ENCODE measurements around the gene SLC39A11. TPM values are rescaled to one million over a fixed set of nuclear protein-coding genes. Genes with fewer than 3 reads are reported as not detected.
A peak's percentile ranks its signal among the peaks of the same experiment; 100 is the strongest.
"Not testable (repeated sequence)": the region's sequence is repeated elsewhere in the genome, so short reads cannot be mapped to it uniquely, and the experiment has no call there.

Gene SLC39A11
- total and polyA plus RNA-seq, 8 donors, result 5.2 to 62.0 (median 12.9) TPM

DNA sequence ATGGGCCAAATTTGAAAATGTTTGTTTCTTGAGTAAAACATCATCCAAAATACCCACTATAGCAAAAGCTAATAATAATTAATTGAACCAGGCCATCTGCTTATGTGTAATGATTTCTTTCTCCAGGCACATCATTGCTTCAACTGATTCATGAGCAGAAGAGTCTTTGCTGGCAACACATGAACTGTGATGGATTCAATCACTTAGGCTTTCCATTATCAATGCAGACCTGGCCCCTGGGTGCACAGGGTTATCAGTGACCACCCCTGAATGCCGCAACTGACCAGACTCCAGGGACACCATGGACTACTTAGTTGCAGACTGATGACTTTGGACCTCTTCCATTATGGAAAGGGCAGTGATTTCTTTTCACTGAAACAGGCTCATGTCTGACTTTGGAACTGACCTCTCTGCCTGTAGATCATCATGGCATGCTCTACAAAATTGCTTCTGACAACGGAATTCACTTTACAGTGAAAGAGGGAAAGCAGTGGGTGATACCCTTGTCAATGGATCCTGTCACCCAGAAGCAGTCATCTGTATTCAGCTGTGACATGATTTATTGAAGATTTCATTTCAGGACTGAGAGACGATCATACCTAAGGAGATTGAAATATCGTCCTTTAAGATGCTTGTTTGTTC is 448.8 kb downstream of the SLC39A11 start:
- 71 to 83% (median 73%) methylated on average over 4 of the region's 4 CpGs for WGBS, 5 donors
- Histone ChIP-seq H3K27me3 (peaks cover 0 to 3% (median 0%) of the 10 kb centered on the region in 3 donors), H3K36me3 (peaks cover 0 to 30% (median 22%) of the 10 kb centered on the region in 4 donors), H3K4me1 (peaks cover 0 to 20% (median 11%) of the 10 kb centered on the region in 4 donors), H3K27ac (no peak overlapping the region), H3K4me3 (no peak overlapping the region), H3K9me3 (peaks cover 0 to 3% (median 0%) of the 10 kb centered on the region in 4 donors)
- no peak for TF ChIP-seq EP300 (IDR thresholded peaks at IDR 0.05)
- no peak for TF ChIP-seq CTCF (IDR thresholded peaks at IDR 0.05)
- no peak for TF ChIP-seq POLR2A (IDR thresholded peaks at IDR 0.05)
- no peak for TF ChIP-seq POLR2AphosphoS5 (IDR thresholded peaks at IDR 0.05)
- no peak for DNase-seq
- intact Hi-C loops (cut with DNase I; ENCODE audit: low total_unique reads), result no loop called here

GRCh38 chr17:72642720-72643119 is 449.8 kb downstream of the SLC39A11 start:
- Histone ChIP-seq H3K4me1 (peaks cover 0 to 20% (median 11%) of the 10 kb centered on the region in 4 donors), H3K9me3 (peaks cover 0 to 3% (median 0%) of the 10 kb centered on the region in 4 donors), H3K27me3 (peaks cover 0 to 3% (median 0%) of the 10 kb centered on the region in 3 donors), H3K27ac (no peak overlapping the region), H3K4me3 (no peak overlapping the region), H3K36me3 (peaks cover 0 to 23% (median 18%) of the 10 kb centered on the region in 4 donors)
- DNase-seq, result no peak
- intact Hi-C loops (cut with DNase I; ENCODE audit: low total_unique reads), result no loop called here
- WGBS, 5 donors, result 89 to 95% (median 89%) methylated on average over 7 of the region's 7 CpGs
- TF ChIP-seq POLR2A (IDR thresholded peaks at IDR 0.05), result no peak
- TF ChIP-seq POLR2AphosphoS5 (IDR thresholded peaks at IDR 0.05), result no peak
- TF ChIP-seq CTCF (IDR thresholded peaks at IDR 0.05), result no peak
- TF ChIP-seq EP300 (IDR thresholded peaks at IDR 0.05), result no peak

DNA sequence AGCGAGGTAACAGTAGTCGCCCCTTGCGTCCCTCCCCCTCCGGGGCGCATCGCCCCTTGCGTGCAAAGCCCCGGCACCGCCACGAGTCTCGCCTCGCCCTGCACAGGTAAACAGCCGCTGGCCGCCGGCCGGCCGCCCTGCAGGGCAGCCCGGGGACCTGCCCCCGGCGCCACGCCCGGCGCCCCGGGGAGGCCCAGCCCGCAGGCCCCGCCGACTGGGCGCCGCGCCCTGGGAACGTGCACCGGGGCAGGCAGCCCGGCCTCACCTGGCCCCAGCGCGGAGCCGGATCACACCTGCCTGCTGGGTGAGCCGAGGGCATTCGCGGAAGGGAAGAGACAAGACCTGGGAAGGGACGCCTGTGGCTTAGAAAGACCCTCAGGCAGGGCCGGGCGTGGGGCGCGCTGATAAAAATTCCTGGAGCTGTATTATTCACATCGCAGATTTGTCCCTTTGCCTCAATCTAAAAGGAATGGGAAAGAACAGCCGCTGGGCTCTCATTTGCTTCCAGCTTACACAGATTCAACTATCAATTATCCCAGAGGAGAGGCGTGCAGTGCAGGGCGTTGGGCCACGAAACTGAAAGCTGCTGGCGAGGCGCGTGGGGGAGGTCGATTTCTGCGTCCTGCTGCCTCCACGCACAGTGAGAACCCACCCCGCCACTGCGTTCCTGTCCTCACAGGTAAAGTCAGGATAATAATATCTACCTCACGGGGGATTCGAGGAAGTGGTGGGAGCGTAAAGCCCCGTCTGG is 451.9 kb downstream of the SLC39A11 start:
- peaks cover 0 to 20% (median 11%) of the 10 kb centered on the region in 4 donors for H3K4me1 ChIP-seq
- peak; percentile 89 to 91 for DNase-seq
- peaks cover 0 to 3% (median 0%) of the 10 kb centered on the region in 3 donors for H3K27me3 ChIP-seq
- TF ChIP-seq EP300 (IDR thresholded peaks at IDR 0.05) (no peak), POLR2AphosphoS5 (IDR thresholded peaks at IDR 0.05) (peak in 2 of 3 donors; percentile 18 to 44), POLR2A (IDR thresholded peaks at IDR 0.05) (no peak), CTCF (IDR thresholded peaks at IDR 0.05) (no peak)
- WGBS, 5 donors, result 16 to 41% (median 24%) methylated on average over 23 to 61 of the region's 61 CpGs
- peak overlapping the region; percentile 67 to 81 (median 74) for H3K27ac ChIP-seq
- intact Hi-C loops (cut with DNase I; ENCODE audit: low total_unique reads), result no loop called here
- peak overlapping the region; percentile 1 to 23 (median 10) for H3K4me3 ChIP-seq
- peaks cover 0 to 4% (median 2%) of the 10 kb centered on the region in 4 donors for H3K36me3 ChIP-seq
- peaks cover 0 to 3% (median 0%) of the 10 kb centered on the region in 4 donors for H3K9me3 ChIP-seq

DNA sequence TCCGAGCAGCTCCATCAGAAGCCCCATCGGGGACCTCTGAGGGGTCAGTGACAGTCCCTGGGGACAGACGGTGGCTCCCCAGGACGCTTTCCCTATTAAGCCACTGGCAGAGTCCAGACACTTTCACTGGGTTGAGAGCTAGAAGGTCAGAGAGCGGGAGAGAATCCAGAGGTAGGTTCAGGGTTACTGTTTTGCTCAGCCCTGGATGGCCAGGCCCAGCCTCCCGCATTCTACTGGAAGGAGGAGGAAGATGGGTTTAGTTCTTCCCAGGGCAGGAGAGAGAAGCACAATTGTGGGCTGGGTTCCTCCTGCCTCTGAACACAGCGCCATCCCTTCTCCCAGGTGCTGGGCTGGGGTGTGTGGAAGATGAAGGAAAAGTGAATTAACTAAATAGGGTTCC is 452.8 kb downstream of the SLC39A11 start:
- Histone ChIP-seq H3K27ac (peak overlapping the region; percentile 62 to 81 (median 74)), H3K36me3 (no peaks in the 10 kb centered on the region), H3K27me3 (peaks cover 0 to 3% (median 0%) of the 10 kb centered on the region in 3 donors), H3K9me3 (peaks cover 0 to 3% (median 0%) of the 10 kb centered on the region in 4 donors), H3K4me1 (peaks cover 7 to 28% (median 15%) of the 10 kb centered on the region in 4 donors), H3K4me3 (no peak overlapping the region)
- 83 to 92% (median 89%) methylated on average over 7 of the region's 7 CpGs for WGBS, 5 donors
- intact Hi-C loops (cut with DNase I; ENCODE audit: low total_unique reads), result no loop called here
- no peak for DNase-seq
- TF ChIP-seq EP300 (IDR thresholded peaks at IDR 0.05), result no peak
- TF ChIP-seq POLR2A (IDR thresholded peaks at IDR 0.05), result no peak
- no peak for TF ChIP-seq CTCF (IDR thresholded peaks at IDR 0.05)
- no peak for TF ChIP-seq POLR2AphosphoS5 (IDR thresholded peaks at IDR 0.05)

GRCh38 chr17:72638932-72639331 is 453.6 kb downstream of the SLC39A11 start:
- intact Hi-C loops (cut with DNase I; ENCODE audit: low total_unique reads); H3K27me3 ChIP-seq; DNase-seq; H3K4me3 ChIP-seq; H3K27ac ChIP-seq; H3K36me3 ChIP-seq; H3K9me3 ChIP-seq: not testable (repeated sequence)
- 90 to 96% (median 93%) methylated on average over 3 of the region's 3 CpGs for WGBS, 5 donors
- peaks cover 7 to 32% (median 17%) of the 10 kb centered on the region in 4 donors for H3K4me1 ChIP-seq
